DMS153 treated with DMSO at 0.1 percent for 48 hours (cell line): ENCODE measurements around the gene KLHL17.
A peak's percentile ranks its signal among the peaks of the same experiment; 100 is the strongest.
"Not testable (repeated sequence)": the region's sequence is repeated elsewhere in the genome, so short reads cannot be mapped to it uniquely, and the experiment has no call there.

Experiments used
- DNase-seq: peaks from one replicate; lab custom pipeline; 2025; ENCODE audit not compliant: unreplicated experiment; lab: John Stamatoyannopoulos, UW

Gene KLHL17

GRCh38 chr1:998995-999724, 38.8 kb downstream of the KLHL17 start:
- no peak for DNase-seq

GRCh38 chr1:999725-1000356, 39.5 kb downstream of the KLHL17 start, which contains the start of gene HES4:
HES4 (minus strand) TSS chr1:1000097; CDS start chr1:999973, 124 bp downstream.
- peak; percentile 74 for DNase-seq

GRCh38 chr1:1000357-1001056, 40.1 kb downstream of the KLHL17 start:
- peak; percentile 68 for DNase-seq

- DNase-seq: no peak
Observed at GRCh38 chr1:1001057-1001783, 40.8 kb downstream of the KLHL17 start.

GRCh38 chr1:1003618-1004419, 43.4 kb downstream of the KLHL17 start:
- DNase-seq: no peak

GRCh38 chr1:1004420-1004779, 44.0 kb downstream of the KLHL17 start:
- DNase-seq: no peak

- DNase-seq: peak; percentile 69
Observed at GRCh38 chr1:1004780-1005697, 44.7 kb downstream of the KLHL17 start.

- no peak for DNase-seq
Observed at GRCh38 chr1:1005774-1006304, 45.5 kb downstream of the KLHL17 start.

- no peak for DNase-seq
Observed at GRCh38 chr1:1006305-1007159, 46.1 kb downstream of the KLHL17 start.

- DNase-seq: not testable (repeated sequence)
Observed at GRCh38 chr1:1010131-1010530, 49.7 kb downstream of the KLHL17 start.

- DNase-seq: no peak
Observed at GRCh38 chr1:1011396-1011949, 51.1 kb downstream of the KLHL17 start.

- DNase-seq: not testable (repeated sequence)
Observed at GRCh38 chr1:1012736-1013104, 52.3 kb downstream of the KLHL17 start.

GRCh38 chr1:1013105-1013921, 52.9 kb downstream of the KLHL17 start, which contains the start of gene ISG15:
ISG15 (plus strand) TSS chr1:1013497; CDS start chr1:1013574, 77 bp downstream.
- DNase-seq: peak; percentile 83

GRCh38 chr1:1013922-1014648, 53.7 kb downstream of the KLHL17 start:
- peak; percentile 85 for DNase-seq

GRCh38 chr1:1014799-1015681, 54.7 kb downstream of the KLHL17 start:
- DNase-seq: no peak
